ENCODE data around the gene MCF2L2. TPM values are rescaled to one million over a fixed set of nuclear protein-coding genes. Genes with fewer than 3 reads are reported as not detected.
"Not testable (repeated sequence)": the region's sequence is repeated elsewhere in the genome, so short reads cannot be mapped to it uniquely, and the experiment has no call there.

The MCF2L2 gene, protein sequence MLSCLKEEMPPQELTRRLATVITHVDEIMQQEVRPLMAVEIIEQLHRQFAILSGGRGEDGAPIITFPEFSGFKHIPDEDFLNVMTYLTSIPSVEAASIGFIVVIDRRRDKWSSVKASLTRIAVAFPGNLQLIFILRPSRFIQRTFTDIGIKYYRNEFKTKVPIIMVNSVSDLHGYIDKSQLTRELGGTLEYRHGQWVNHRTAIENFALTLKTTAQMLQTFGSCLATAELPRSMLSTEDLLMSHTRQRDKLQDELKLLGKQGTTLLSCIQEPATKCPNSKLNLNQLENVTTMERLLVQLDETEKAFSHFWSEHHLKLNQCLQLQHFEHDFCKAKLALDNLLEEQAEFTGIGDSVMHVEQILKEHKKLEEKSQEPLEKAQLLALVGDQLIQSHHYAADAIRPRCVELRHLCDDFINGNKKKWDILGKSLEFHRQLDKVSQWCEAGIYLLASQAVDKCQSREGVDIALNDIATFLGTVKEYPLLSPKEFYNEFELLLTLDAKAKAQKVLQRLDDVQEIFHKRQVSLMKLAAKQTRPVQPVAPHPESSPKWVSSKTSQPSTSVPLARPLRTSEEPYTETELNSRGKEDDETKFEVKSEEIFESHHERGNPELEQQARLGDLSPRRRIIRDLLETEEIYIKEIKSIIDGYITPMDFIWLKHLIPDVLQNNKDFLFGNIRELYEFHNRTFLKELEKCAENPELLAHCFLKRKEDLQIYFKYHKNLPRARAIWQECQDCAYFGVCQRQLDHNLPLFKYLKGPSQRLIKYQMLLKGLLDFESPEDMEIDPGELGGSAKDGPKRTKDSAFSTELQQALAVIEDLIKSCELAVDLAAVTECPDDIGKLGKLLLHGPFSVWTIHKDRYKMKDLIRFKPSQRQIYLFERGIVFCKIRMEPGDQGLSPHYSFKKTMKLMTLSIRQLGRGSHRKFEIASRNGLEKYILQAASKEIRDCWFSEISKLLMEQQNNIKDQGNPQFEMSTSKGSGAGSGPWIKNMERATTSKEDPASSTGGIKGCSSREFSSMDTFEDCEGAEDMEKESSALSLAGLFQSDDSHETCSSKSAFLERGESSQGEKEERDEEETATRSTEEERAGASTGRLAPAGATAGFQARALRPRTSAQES
- 1 to 10 TPM in 2 of 5 experiments, under 1 TPM in 3; 0.27 to 4.3 (median 0.67) TPM for total RNA-seq
- polyA plus RNA-seq = under 1 TPM in 1 of 2 donors, not detected in 1; 0.15 TPM
- 1.7 reads per million, percentile 7 among the genes with 10 or more reads in this experiment for total RNA-seq

- Histone ChIP-seq H3K36me3 (ENCODE audit: control insufficient read depth in 2 of 3, insufficient read depth in 3 of 3, low read length in 3 of 3) (no peaks in the 10 kb centered on the region), H3K4me1 (ENCODE audit: control insufficient read depth in 2 of 2, insufficient read depth in 2 of 2, low read length in 2 of 2) (peaks cover 0 to 8% of the 10 kb centered on the region in 2 donors), H3K27me3 (ENCODE audit: control insufficient read depth in 2 of 2, insufficient read depth in 2 of 2, low read length in 2 of 2) (no peaks in the 10 kb centered on the region), H3K4me3 (ENCODE audit: low read length) (peak within 1 kb of the TSS; percentile 77), H3K27ac (ENCODE audit: low read depth, low read length) (no peak within 1 kb of the TSS), H3K9me3 (ENCODE audit: control insufficient read depth in 2 of 3, low read length in 3 of 3) (no peaks in the 10 kb centered on the region)
- peaks cover 0 to 3% (median 0%) of the 10 kb centered on the region in 5 donors for H3K36me3 Mint-ChIP-seq
- DNase-seq = peak; percentile 28 to 85 (median 57)
- H3K9me3 Mint-ChIP-seq = no peaks in the 10 kb centered on the region
- peaks cover 0 to 29% (median 2%) of the 10 kb centered on the region in 5 donors for H3K27me3 Mint-ChIP-seq
- intact Hi-C loops (cut with micrococcal nuclease) = loop anchor here (1.0 to 10.0 kb wide), 6 partner anchors 19 to 634 kb away; partner anchors contain the start of genes ATP11B (in 1 of the 2), KLHL24 (in 1 of the 2) and KLHL6 (in 1 of the 2)
- POLR2A ChIA-PET = interaction anchor here (0.7 kb wide), 2 partner anchors 14 to 214 kb away, joined by 3 read pairs; no protein-coding TSS in a partner anchor
- H3K4me1 Mint-ChIP-seq = peaks cover 0 to 31% (median 5%) of the 10 kb centered on the region in 7 donors
- peak within 1 kb of the TSS; percentile 85 to 92 (median 90) for H3K4me3 Mint-ChIP-seq
- peak within 1 kb of the TSS in 2 of 9 donors; percentile 41 to 81 for H3K27ac Mint-ChIP-seq
- CTCF ChIA-PET = no interaction called here
- ATAC-seq = peak; percentile 88
Observed at GRCh38 chr3:183428447-183429211, at the start of gene MCF2L2. TSS of gene MCF2L2 (minus strand) at chr3:183428619. CDS start at chr3:183427977, 642 bp downstream.

GRCh38 chr3:183477801-183478456 lies 49.5 kb upstream of the MCF2L2 start:
- H3K4me3 Mint-ChIP-seq = no peak overlapping the region
- H3K9me3 Mint-ChIP-seq = no peaks in the 10 kb centered on the region
- H3K4me1 Mint-ChIP-seq = peaks cover 0 to 15% (median 4%) of the 10 kb centered on the region in 7 donors
- ATAC-seq (no peak), DNase-seq (no peak)
- Histone ChIP-seq H3K4me1 (ENCODE audit: control insufficient read depth in 2 of 2, insufficient read depth in 2 of 2, low read length in 2 of 2) (no peaks in the 10 kb centered on the region), H3K27me3 (ENCODE audit: control insufficient read depth in 2 of 2, insufficient read depth in 2 of 2, low read length in 2 of 2) (no peaks in the 10 kb centered on the region), H3K4me3 (ENCODE audit: low read length) (no peak overlapping the region), H3K27ac (ENCODE audit: low read depth, low read length) (no peak overlapping the region), H3K9me3 (ENCODE audit: control insufficient read depth in 2 of 3, low read length in 3 of 3) (no peaks in the 10 kb centered on the region), H3K36me3 (ENCODE audit: control insufficient read depth in 2 of 3, insufficient read depth in 3 of 3, low read length in 3 of 3) (no peaks in the 10 kb centered on the region)
- H3K36me3 Mint-ChIP-seq = no peaks in the 10 kb centered on the region
- ChIA-PET POLR2A (no interaction called here), CTCF (interaction anchor here (0.5 to 0.8 kb wide), 3 partner anchors 8 to 444 kb away, joined by 3 to 5 read pairs (median 4); no protein-coding TSS in a partner anchor)
- intact Hi-C loops (cut with micrococcal nuclease) = no loop called here
- no peak overlapping the region for H3K27ac Mint-ChIP-seq
- H3K27me3 Mint-ChIP-seq = peaks cover 0 to 5% (median 0%) of the 10 kb centered on the region in 5 donors

DNA sequence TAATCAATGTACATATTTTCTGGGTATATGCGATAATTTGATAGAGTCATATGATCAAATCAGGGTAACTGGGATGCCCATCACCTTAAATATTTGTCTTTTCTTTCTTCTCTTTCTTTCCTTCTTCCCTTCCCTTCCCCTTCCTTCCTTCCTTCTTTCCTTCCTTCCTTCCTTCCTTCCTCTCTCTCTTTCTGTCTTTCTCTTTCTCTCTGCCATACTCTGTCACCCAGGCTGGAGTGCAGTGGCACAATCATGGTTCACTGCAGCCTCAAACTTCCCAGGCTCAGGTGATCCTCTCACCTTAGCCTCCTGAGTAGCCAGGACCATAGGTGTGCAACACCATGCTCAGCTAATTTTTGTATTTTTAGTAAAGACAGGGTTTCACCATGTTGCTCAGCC lies 47.3 kb upstream of the MCF2L2 start:
- intact Hi-C loops (cut with micrococcal nuclease) = not testable (repeated sequence)

GRCh38 chr3:183475016-183475763 lies 46.8 kb upstream of the MCF2L2 start:
- no peaks in the 10 kb centered on the region for H3K4me1 ChIP-seq (ENCODE audit: control insufficient read depth in 2 of 2, insufficient read depth in 2 of 2, low read length in 2 of 2)
- ATAC-seq = no peak
- no peaks in the 10 kb centered on the region for H3K9me3 ChIP-seq (ENCODE audit: control insufficient read depth in 2 of 3, low read length in 3 of 3)
- no peak overlapping the region for H3K4me3 ChIP-seq (ENCODE audit: low read length)
- no peak for DNase-seq
- Mint-ChIP-seq H3K9me3 (no peaks in the 10 kb centered on the region), H3K27ac (peak overlapping the region in 1 of 9 donors; percentile 31), H3K4me1 (peaks cover 0 to 8% (median 1%) of the 10 kb centered on the region in 7 donors), H3K36me3 (no peaks in the 10 kb centered on the region), H3K4me3 (no peak overlapping the region), H3K27me3 (peaks cover 0 to 5% (median 0%) of the 10 kb centered on the region in 5 donors)
- ChIA-PET POLR2A (no interaction called here), CTCF (interaction anchor here (0.6 to 2.2 kb wide), 3 partner anchors 85 to 629 kb away, joined by 3 to 9 read pairs (median 4); no protein-coding TSS in a partner anchor)
- no peaks in the 10 kb centered on the region for H3K27me3 ChIP-seq (ENCODE audit: control insufficient read depth in 2 of 2, insufficient read depth in 2 of 2, low read length in 2 of 2)
- H3K36me3 ChIP-seq (ENCODE audit: control insufficient read depth in 2 of 3, insufficient read depth in 3 of 3, low read length in 3 of 3) = no peaks in the 10 kb centered on the region
- intact Hi-C loops (cut with micrococcal nuclease) = no loop called here
- no peak overlapping the region for H3K27ac ChIP-seq (ENCODE audit: low read depth, low read length)

More for the DNA sequence above, 47.3 kb upstream of the MCF2L2 start:
- peaks cover 0 to 11% (median 4%) of the 10 kb centered on the region in 7 donors for H3K4me1 Mint-ChIP-seq
- H3K27me3 Mint-ChIP-seq; H3K4me3 Mint-ChIP-seq; H3K4me1 ChIP-seq (ENCODE audit: control insufficient read depth in 2 of 2, insufficient read depth in 2 of 2, low read length in 2 of 2); H3K9me3 ChIP-seq (ENCODE audit: control insufficient read depth in 2 of 3, low read length in 3 of 3); H3K27me3 ChIP-seq (ENCODE audit: control insufficient read depth in 2 of 2, insufficient read depth in 2 of 2, low read length in 2 of 2); H3K27ac Mint-ChIP-seq; H3K36me3 Mint-ChIP-seq; H3K36me3 ChIP-seq (ENCODE audit: control insufficient read depth in 2 of 3, insufficient read depth in 3 of 3, low read length in 3 of 3); H3K9me3 Mint-ChIP-seq; ATAC-seq; H3K27ac ChIP-seq (ENCODE audit: low read depth, low read length); H3K4me3 ChIP-seq (ENCODE audit: low read length); DNase-seq: not testable (repeated sequence)
- POLR2A ChIA-PET = interaction anchor here (1.0 kb wide), 1 partner anchor 290 kb away, joined by 3 read pairs; no protein-coding TSS in a partner anchor
- CTCF ChIA-PET = interaction anchor here (0.6 to 2.2 kb wide), 3 partner anchors 84 to 630 kb away, joined by 3 to 9 read pairs (median 4); no protein-coding TSS in a partner anchor

GRCh38 chr3:183473969-183474368 lies 45.5 kb upstream of the MCF2L2 start:
- Histone ChIP-seq H3K27me3 (ENCODE audit: control insufficient read depth in 2 of 2, insufficient read depth in 2 of 2, low read length in 2 of 2) (no peaks in the 10 kb centered on the region), H3K4me3 (ENCODE audit: low read length) (no peak overlapping the region), H3K27ac (ENCODE audit: low read depth, low read length) (no peak overlapping the region), H3K36me3 (ENCODE audit: control insufficient read depth in 2 of 3, insufficient read depth in 3 of 3, low read length in 3 of 3) (no peaks in the 10 kb centered on the region), H3K4me1 (ENCODE audit: control insufficient read depth in 2 of 2, insufficient read depth in 2 of 2, low read length in 2 of 2) (peaks cover 0 to 5% of the 10 kb centered on the region in 2 donors), H3K9me3 (ENCODE audit: control insufficient read depth in 2 of 3, low read length in 3 of 3) (no peaks in the 10 kb centered on the region)
- Mint-ChIP-seq H3K36me3 (no peaks in the 10 kb centered on the region), H3K9me3 (no peaks in the 10 kb centered on the region), H3K4me1 (peaks cover 2 to 11% (median 5%) of the 10 kb centered on the region in 7 donors), H3K27me3 (peaks cover 0 to 5% (median 0%) of the 10 kb centered on the region in 5 donors), H3K27ac (peak overlapping the region in 1 of 9 donors; percentile 52), H3K4me3 (no peak overlapping the region)
- ChIA-PET CTCF (interaction anchor here (1.0 to 2.2 kb wide), 3 partner anchors 86 to 293 kb away, joined by 3 to 9 read pairs (median 3); no protein-coding TSS in a partner anchor), POLR2A (interaction anchor here (0.6 to 0.8 kb wide), 2 partner anchors 16 to 161 kb away, joined by 3 read pairs; partner anchors contain the start of gene KLHL24)
- ATAC-seq = no peak
- no peak for DNase-seq
- intact Hi-C loops (cut with micrococcal nuclease) = no loop called here
